ENCODE results near the gene TIGAR. TPM values are rescaled to one million over a fixed set of nuclear protein-coding genes. Genes with fewer than 3 reads are reported as not detected.

TIGAR gene
- total RNA-seq, 1 donor from 2014 or later, result 15.4 TPM

DNA sequence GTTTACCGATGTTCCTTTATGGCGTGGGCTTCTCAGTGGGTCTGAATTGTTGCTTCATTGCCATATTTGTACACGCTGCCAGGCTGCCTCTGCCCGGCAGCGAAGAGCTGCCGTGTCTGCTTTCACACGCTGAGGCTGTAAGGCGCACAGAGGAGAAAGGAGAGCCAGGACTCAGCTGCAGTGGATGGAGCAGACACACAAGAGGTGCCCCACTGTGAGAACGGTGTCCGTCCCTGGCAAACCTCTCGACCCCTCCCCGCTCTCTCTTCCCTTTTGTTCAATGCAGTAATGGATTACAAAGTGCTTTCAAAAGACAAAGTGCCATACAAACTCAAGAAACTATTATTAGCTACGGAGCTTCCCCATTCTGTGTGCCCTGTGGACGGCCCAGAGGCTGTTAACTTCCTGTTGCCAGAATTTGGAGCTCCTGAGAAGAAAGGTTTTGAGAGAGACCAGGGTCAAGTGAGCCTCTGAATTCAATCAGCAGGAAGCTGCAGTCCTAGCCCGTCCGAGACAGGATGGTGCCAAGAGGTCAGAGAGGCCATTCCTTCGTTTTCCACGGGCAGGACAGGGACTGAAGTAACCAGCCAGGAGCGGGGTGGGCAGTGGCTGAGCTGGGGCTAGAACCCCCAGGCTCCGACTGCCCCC lies 31.7 kb upstream of the TIGAR start:
- H3K4me3 Mint-ChIP-seq, result peak overlapping the region; percentile 58
- peaks cover 96% of the 10 kb centered on the region for H3K4me1 Mint-ChIP-seq
- peak overlapping the region; percentile 97 for H3K27ac Mint-ChIP-seq (ENCODE audit: unreplicated experiment)
- no peak for DNase-seq (ENCODE audit: low read depth, low spot score)
- H3K9me3 Mint-ChIP-seq, result no peaks in the 10 kb centered on the region
- peaks cover 36% of the 10 kb centered on the region for H3K36me3 Mint-ChIP-seq (ENCODE audit: low read depth)
- H3K27me3 Mint-ChIP-seq (ENCODE audit: low read depth), result no peaks in the 10 kb centered on the region
- TF ChIP-seq, protein P1, sequence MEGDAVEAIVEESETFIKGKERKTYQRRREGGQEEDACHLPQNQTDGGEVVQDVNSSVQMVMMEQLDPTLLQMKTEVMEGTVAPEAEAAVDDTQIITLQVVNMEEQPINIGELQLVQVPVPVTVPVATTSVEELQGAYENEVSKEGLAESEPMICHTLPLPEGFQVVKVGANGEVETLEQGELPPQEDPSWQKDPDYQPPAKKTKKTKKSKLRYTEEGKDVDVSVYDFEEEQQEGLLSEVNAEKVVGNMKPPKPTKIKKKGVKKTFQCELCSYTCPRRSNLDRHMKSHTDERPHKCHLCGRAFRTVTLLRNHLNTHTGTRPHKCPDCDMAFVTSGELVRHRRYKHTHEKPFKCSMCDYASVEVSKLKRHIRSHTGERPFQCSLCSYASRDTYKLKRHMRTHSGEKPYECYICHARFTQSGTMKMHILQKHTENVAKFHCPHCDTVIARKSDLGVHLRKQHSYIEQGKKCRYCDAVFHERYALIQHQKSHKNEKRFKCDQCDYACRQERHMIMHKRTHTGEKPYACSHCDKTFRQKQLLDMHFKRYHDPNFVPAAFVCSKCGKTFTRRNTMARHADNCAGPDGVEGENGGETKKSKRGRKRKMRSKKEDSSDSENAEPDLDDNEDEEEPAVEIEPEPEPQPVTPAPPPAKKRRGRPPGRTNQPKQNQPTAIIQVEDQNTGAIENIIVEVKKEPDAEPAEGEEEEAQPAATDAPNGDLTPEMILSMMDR (conservative IDR thresholded peaks at IDR 0.05), result no peak

DNA sequence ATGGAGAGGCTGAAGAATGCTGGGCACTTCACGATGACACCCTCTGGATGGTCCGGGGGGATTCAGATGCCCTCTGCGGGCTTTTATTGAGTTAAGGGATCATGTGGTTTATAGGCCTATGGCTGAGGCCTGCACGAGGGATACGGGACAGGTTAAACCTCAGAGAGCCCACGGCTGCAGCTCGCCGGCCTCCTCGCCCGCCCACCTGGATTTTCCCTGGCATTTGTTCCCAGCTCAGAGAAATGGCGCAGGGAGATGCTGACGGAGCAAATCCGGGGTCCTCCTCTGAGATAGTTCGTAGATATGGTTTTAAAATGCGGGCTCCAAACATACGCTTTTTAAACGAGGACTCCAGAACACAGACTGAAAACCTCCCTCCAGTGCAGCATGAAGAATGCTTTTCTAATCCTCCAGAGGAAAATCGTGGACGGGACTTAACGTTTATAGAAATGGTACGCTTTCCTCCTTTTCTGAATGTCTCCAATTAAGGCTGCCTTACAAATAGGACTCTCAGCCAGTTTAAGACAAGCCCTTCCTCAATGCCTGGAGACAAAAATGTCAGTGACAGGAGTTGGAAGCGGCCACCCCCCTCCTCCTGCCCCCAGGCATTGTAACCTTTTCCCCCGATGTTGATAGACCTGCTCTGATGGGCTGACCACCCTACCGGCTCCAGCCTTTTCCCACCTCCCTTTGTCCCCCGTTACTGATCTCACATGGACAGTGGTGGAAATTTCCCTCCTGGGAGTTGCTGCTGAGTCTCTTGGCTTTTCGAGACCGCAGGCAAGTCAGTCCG lies 30.8 kb upstream of the TIGAR start:
- Mint-ChIP-seq H3K4me3 (peak overlapping the region; percentile 58), H3K9me3 (no peaks in the 10 kb centered on the region), H3K27me3 (ENCODE audit: low read depth) (no peaks in the 10 kb centered on the region), H3K36me3 (ENCODE audit: low read depth) (peaks cover 38% of the 10 kb centered on the region), H3K27ac (ENCODE audit: unreplicated experiment) (peak overlapping the region; percentile 73), H3K4me1 (peaks cover 99% of the 10 kb centered on the region)
- TF ChIP-seq, protein P1 (conservative IDR thresholded peaks at IDR 0.05), result no peak
- DNase-seq (ENCODE audit: low read depth, low spot score), result no peak

DNA sequence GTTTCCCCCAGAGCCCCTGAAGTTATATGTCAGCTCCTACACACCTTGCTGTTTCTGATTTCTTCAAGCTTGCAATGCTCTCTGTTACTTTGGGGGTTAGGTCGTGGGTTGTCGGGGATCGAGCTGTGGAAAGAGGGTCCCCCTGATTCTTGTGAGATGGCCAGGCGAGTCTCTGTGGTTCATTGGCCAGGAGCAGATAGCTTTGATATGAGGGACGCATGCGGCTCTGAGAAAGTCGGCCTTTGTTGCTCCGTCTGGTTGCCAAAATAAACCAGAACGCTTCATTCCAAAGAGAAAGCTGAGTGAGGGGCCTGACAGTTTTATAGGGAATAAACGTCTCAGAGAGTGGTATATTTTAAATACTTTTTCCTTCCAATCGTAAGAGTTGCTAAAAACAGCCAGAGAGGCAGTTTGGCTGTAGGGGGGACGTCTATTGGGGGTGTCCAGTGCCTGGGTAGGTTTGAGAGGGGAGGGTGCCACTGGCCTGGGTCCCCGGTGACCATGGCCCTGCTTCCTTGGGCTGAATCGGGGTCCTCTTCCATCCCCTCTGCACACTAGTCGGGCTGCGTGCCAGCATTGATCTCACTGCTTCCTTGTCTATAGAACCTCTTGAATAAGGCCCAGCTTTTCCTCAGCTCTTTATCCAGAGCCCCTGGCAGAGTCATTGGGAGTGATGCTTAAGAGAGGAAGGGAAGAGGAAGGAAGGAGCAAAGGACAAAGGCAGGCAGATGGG lies 28.5 kb upstream of the TIGAR start:
- Mint-ChIP-seq H3K27me3 (ENCODE audit: low read depth) (no peaks in the 10 kb centered on the region), H3K9me3 (no peaks in the 10 kb centered on the region), H3K27ac (ENCODE audit: unreplicated experiment) (peak overlapping the region; percentile 66), H3K4me1 (peaks cover 81% of the 10 kb centered on the region), H3K36me3 (ENCODE audit: low read depth) (peaks cover 32% of the 10 kb centered on the region), H3K4me3 (peak overlapping the region; percentile 14)
- DNase-seq (ENCODE audit: low read depth, low spot score), result no peak
- TF ChIP-seq, protein P1 (conservative IDR thresholded peaks at IDR 0.05), result no peak

DNA sequence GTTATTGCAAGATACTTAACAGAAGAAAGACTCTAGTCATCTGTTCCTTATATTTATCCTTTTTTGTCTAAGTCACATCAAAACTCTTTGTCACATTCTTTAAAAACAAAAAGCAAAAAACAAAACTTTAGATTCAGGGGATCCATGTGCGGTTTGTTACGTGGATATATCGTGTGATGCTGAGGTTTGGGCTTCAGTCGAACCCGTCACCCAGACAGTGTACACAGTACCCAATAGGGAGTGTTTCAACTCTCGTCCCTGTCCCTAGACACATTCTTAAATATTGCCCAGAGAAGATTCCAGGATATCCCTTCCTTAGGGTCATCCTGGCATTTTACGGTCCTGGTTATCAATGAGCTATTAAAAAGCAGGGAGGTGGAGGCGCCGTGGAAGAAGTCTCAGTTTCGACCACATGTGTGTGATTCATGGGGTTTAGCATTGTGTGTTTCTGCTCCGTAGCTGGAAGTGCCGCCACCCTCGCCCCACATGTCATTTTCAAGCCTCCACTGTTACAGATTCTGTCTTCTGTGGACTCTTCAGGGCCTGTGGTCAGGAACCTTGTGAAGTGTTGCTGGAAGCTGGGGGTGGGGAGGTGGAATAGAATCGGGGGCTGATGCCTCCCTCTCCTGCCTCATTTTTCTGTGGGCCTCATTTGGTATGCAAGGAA lies 27.6 kb upstream of the TIGAR start:
- no peaks in the 10 kb centered on the region for H3K27me3 Mint-ChIP-seq (ENCODE audit: low read depth)
- no peak for DNase-seq (ENCODE audit: low read depth, low spot score)

More for the DNA sequence above, 27.6 kb upstream of the TIGAR start:
- peaks cover 29% of the 10 kb centered on the region for H3K36me3 Mint-ChIP-seq (ENCODE audit: low read depth)
- peaks cover 71% of the 10 kb centered on the region for H3K4me1 Mint-ChIP-seq
- no peaks in the 10 kb centered on the region for H3K9me3 Mint-ChIP-seq
- peak overlapping the region; percentile 87 for H3K27ac Mint-ChIP-seq (ENCODE audit: unreplicated experiment)
- H3K4me3 Mint-ChIP-seq, result peak overlapping the region; percentile 53
- TF ChIP-seq, protein P1 (conservative IDR thresholded peaks at IDR 0.05), result no peak

Measured in neural crest cell (in vitro differentiated cells).